Activated CD4-positive, alpha-beta T cell treated with anti-CD3 and anti-CD28 coated beads, Interleukin-2, amount 10 ng/mL, durations not matched to agents 7 days and 5 days (primary cell): ENCODE results near the gene NR4A1. TPM values are rescaled to one million over a fixed set of nuclear protein-coding genes. Genes with fewer than 3 reads are reported as not detected.
A peak's percentile ranks its signal among the peaks of the same experiment; 100 is the strongest.

ENCODE experiments used
- CTCF ChIA-PET: fragments of 350-600 bp; sonication (Branson Sonifier 250); formaldehyde crosslinking; loops from one replicate; lab custom pipeline; 2021; ENCODE audit warnings: antibody characterized with exemption; lab: Charles Lee
- POLR2A ChIA-PET: fragments of 350-600 bp; sonication (Branson Sonifier 250); formaldehyde crosslinking; loops from one replicate; lab custom pipeline; 2021; ENCODE audit warnings: antibody characterized with exemption; lab: Charles Lee
- DNase-seq: peaks from one replicate; pipeline ENCODE4 v3.0.0-alpha.2; 2020
- H3K27ac Mint-ChIP-seq: one replicate; pipeline ENCODE4 v1.8.0; 2021; ENCODE audit warnings: mild to moderate bottlenecking, moderate library complexity, mixed read lengths
- H3K27me3 Mint-ChIP-seq: one replicate; pipeline ENCODE4 v1.8.0; 2021; ENCODE audit warnings: mixed read lengths
- H3K36me3 Mint-ChIP-seq: one replicate; pipeline ENCODE4 v1.8.0; 2021; ENCODE audit warnings: low read depth, mixed read lengths
- H3K4me1 Mint-ChIP-seq: one replicate; pipeline ENCODE4 v1.8.0; 2021; ENCODE audit warnings: mixed read lengths
- H3K4me3 Mint-ChIP-seq: one replicate; pipeline ENCODE4 v1.8.0; 2021; ENCODE audit warnings: mild to moderate bottlenecking, moderate library complexity, mixed read lengths
- H3K9me3 Mint-ChIP-seq: one replicate; pipeline ENCODE4 v1.8.0; 2021; ENCODE audit warnings: mixed read lengths
- total RNA-seq, 2 experiments: library from RNA; stranded (reverse); gene quantifications; one replicate each; pipeline ENCODE4 v1.2.3, GENCODE V29; 2021

Gene NR4A1
- total RNA-seq, 2 experiments from 2014 or later, result 2.1 to 2.7 TPM

- Mint-ChIP-seq H3K9me3 (no peaks in the 10 kb centered on the region), H3K36me3 (no peaks in the 10 kb centered on the region), H3K4me1 (peaks cover 46% of the 10 kb centered on the region), H3K4me3 (peak overlapping the region; percentile 84), H3K27me3 (no peaks in the 10 kb centered on the region), H3K27ac (peak overlapping the region; percentile 99)
- DNase-seq, result peak; percentile 93
- CTCF ChIA-PET, result interaction anchor here (0.7 to 12.4 kb wide), 22 partner anchors 9 to 272 kb away, joined by 3 to 225 read pairs (median 5); partner anchors contain the start of genes ATG101 and TAMALIN
- POLR2A ChIA-PET, result interaction anchor here (0.7 kb wide), 1 partner anchor 15 kb away, joined by 3 read pairs; no protein-coding TSS in a partner anchor
Observed at GRCh38 chr12:52023182-52023975, 27.9 kb upstream of the NR4A1 start.

- Mint-ChIP-seq H3K9me3 (no peaks in the 10 kb centered on the region), H3K27me3 (no peaks in the 10 kb centered on the region), H3K4me1 (peaks cover 46% of the 10 kb centered on the region), H3K27ac (peak overlapping the region; percentile 99), H3K36me3 (no peaks in the 10 kb centered on the region), H3K4me3 (peak overlapping the region; percentile 84)
- POLR2A ChIA-PET, result no interaction called here
- CTCF ChIA-PET, result interaction anchor here (0.6 to 12.4 kb wide), 34 partner anchors 8 to 1332 kb away, joined by 3 to 225 read pairs (median 7); partner anchors contain the start of genes ANKRD33, ATG101 and TAMALIN
- no peak for DNase-seq
Observed at GRCh38 chr12:52023976-52024688, 27.1 kb upstream of the NR4A1 start.

GRCh38 chr12:52024845-52025230, 26.4 kb upstream of the NR4A1 start:
- Mint-ChIP-seq H3K36me3 (no peaks in the 10 kb centered on the region), H3K27ac (peak overlapping the region; percentile 99), H3K4me1 (peaks cover 46% of the 10 kb centered on the region), H3K9me3 (no peaks in the 10 kb centered on the region), H3K27me3 (no peaks in the 10 kb centered on the region), H3K4me3 (peak overlapping the region; percentile 84)
- ChIA-PET CTCF (interaction anchor here (0.6 to 12.4 kb wide), 50 partner anchors 8 to 1331 kb away, joined by 3 to 225 read pairs (median 6); partner anchors contain the start of genes ANKRD33, ATG101, NR4A1 and SMIM41), POLR2A (no interaction called here)
- peak; percentile 81 for DNase-seq

DNA sequence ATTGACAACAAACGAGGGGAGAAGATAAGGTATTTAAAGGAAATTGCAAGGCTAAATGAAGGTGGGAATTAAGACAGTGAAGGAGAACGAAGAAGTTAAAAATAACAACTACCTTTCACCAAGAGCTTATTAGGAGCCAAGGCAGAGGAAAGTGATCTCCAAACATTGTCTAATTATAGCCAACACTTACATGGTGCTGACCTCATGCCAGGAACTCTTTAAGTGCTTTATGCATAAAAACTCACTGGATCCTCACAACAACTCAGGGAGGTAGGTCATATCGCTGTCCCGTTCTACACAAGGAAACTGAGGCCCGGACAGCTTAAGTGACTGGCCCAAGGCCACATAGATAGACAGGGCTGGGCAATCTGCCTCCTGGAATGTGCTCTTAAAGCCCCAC, 25.0 kb upstream of the NR4A1 start:
- CTCF ChIA-PET, result interaction anchor here (0.6 to 12.4 kb wide), 30 partner anchors 12 to 979 kb away, joined by 3 to 225 read pairs (median 11); partner anchors contain the start of genes ATG101, NR4A1, SMIM41 and TAMALIN
- POLR2A ChIA-PET, result interaction anchor here (0.6 kb wide), 1 partner anchor 913 kb away, joined by 3 read pairs; no protein-coding TSS in a partner anchor
- Mint-ChIP-seq H3K9me3 (no peaks in the 10 kb centered on the region), H3K4me3 (no peak overlapping the region), H3K36me3 (no peaks in the 10 kb centered on the region), H3K27ac (peak overlapping the region; percentile 99), H3K4me1 (peaks cover 33% of the 10 kb centered on the region), H3K27me3 (no peaks in the 10 kb centered on the region)
- DNase-seq, result no peak

DNA sequence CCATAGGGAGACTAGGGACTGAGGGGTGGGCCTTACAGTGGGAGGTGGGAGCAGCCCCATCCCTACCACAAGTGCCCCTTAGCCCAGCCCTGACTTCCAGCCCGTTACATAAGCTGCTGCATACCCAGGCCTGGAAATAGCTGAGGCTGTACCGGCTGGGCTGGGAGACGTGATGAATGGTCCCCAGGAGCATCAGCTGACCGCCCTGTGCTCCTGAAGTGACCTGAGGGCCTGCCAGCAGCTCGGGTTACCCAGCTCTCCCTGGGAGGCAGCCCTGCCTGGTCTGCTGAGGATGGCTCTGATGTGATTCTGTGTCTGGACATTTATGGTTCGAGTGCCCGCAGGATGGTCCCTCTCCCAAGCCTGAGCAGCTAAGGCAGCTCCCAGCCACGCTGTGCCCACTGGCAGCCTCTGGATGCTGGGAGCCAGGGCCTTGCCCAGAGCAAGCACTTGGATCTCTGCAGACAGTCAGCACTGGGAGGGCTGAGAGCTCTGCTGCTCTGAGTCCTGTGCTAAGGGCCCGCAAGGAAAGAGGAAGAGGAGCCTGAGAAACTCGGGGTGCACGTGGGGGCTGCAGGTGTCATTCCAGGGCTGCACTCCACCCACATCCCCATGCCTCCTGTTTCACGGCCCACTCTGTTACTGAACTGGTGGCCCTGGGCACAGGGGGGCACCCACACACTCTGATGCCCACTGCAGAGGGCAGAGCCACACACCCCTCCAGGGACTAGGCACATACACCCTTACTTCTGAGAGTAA, 24.0 kb upstream of the NR4A1 start:
- POLR2A ChIA-PET, result no interaction called here
- no peak for DNase-seq
- Mint-ChIP-seq H3K4me1 (peaks cover 35% of the 10 kb centered on the region), H3K9me3 (no peaks in the 10 kb centered on the region), H3K4me3 (no peak overlapping the region), H3K27ac (no peak overlapping the region), H3K36me3 (no peaks in the 10 kb centered on the region), H3K27me3 (no peaks in the 10 kb centered on the region)
- CTCF ChIA-PET, result interaction anchor here (0.7 to 12.4 kb wide), 10 partner anchors 14 to 101 kb away, joined by 3 to 225 read pairs (median 18); partner anchors contain the start of genes ATG101, NR4A1 and SMIM41

DNA sequence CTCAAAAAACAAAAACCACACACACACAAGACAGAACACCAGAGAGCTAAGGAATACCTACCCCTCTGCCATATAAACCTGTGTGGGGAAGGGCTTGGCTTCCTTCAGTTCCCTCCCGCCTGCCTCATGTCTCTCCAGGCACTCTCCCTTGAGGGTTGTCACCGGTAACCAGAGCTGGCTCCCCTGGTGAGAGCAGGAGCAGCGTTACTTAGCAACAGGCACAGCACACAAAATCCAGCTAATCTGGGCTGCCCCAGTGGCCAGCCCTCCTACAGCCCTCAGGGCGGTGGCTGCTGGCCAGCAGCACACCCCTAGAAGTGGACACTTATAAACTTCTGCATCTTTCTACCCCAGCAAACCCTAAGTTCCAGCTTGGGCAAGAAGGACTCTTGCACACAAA, 21.6 kb upstream of the NR4A1 start:
- H3K9me3 Mint-ChIP-seq, result no peaks in the 10 kb centered on the region
- peaks cover 38% of the 10 kb centered on the region for H3K4me1 Mint-ChIP-seq
- CTCF ChIA-PET, result interaction anchor here (0.6 to 12.4 kb wide), 7 partner anchors 10 to 907 kb away, joined by 3 to 225 read pairs (median 5); partner anchors contain the start of genes ATG101 and NR4A1
- H3K4me3 Mint-ChIP-seq, result no peak overlapping the region
- H3K36me3 Mint-ChIP-seq, result no peaks in the 10 kb centered on the region
- H3K27ac Mint-ChIP-seq, result no peak overlapping the region
- no peak for DNase-seq
- POLR2A ChIA-PET, result no interaction called here
- H3K27me3 Mint-ChIP-seq, result peaks cover 13% of the 10 kb centered on the region

GRCh38 chr12:52032446-52032803, 18.8 kb upstream of the NR4A1 start:
- Mint-ChIP-seq H3K27ac (no peak overlapping the region), H3K27me3 (peaks cover 29% of the 10 kb centered on the region), H3K9me3 (no peaks in the 10 kb centered on the region), H3K4me3 (peak overlapping the region; percentile 48), H3K4me1 (peaks cover 32% of the 10 kb centered on the region), H3K36me3 (no peaks in the 10 kb centered on the region)
- POLR2A ChIA-PET, result interaction anchor here (0.7 kb wide), 1 partner anchor 20 kb away, joined by 3 read pairs; no protein-coding TSS in a partner anchor
- CTCF ChIA-PET, result interaction anchor here (0.6 to 12.4 kb wide), 13 partner anchors 8 to 293 kb away, joined by 3 to 206 read pairs (median 4); partner anchors contain the start of genes ATG101 and NR4A1
- DNase-seq, result no peak

- ChIA-PET CTCF (interaction anchor here (0.6 to 12.4 kb wide), 12 partner anchors 7 to 292 kb away, joined by 3 to 206 read pairs (median 4); partner anchors contain the start of genes ATG101 and NR4A1), POLR2A (interaction anchor here (0.7 kb wide), 1 partner anchor 21 kb away, joined by 3 read pairs; no protein-coding TSS in a partner anchor)
- H3K27ac Mint-ChIP-seq, result peak overlapping the region; percentile 73
- peak; percentile 93 for DNase-seq
- peaks cover 32% of the 10 kb centered on the region for H3K4me1 Mint-ChIP-seq
- peak overlapping the region; percentile 58 for H3K4me3 Mint-ChIP-seq
- H3K36me3 Mint-ChIP-seq, result no peaks in the 10 kb centered on the region
- H3K9me3 Mint-ChIP-seq, result no peaks in the 10 kb centered on the region
- peaks cover 29% of the 10 kb centered on the region for H3K27me3 Mint-ChIP-seq
Observed at GRCh38 chr12:52032804-52033445, 18.3 kb upstream of the NR4A1 start.

DNA sequence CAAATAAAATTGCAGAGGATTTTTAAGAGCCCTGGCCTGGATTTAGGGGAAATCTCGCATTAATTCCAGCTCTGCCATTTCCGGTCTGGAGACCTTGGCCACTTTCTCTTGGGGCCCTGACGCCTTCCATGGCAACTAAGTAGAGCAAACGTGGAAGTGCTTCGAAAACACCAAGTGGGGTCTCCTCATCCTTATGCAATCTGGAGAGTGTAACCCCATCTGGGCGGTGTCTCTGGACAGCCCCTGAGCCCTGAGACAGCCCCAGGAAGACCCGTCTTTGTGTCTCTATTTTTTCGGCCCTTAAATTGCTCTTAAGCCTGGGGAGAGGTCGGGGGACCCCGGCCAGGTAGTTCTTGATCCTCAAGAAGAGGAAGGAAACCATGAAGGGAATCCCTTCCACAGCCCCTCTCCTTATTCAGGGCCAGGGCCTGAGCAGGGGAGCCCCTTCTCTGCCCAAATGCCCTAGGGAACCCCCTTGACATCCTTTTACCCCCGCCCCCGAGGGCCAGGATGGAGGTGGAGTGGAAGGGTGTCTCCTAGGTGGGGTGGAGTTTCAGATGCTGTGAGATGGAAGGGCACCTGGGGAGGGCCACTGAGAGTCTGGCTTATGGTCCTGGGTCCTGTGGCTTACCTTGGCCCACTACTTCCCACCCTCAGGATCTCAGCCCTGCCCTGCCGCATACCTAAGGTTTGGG, 17.6 kb upstream of the NR4A1 start:
- Mint-ChIP-seq H3K27me3 (peaks cover 29% of the 10 kb centered on the region), H3K4me3 (peak overlapping the region; percentile 58), H3K9me3 (no peaks in the 10 kb centered on the region), H3K36me3 (no peaks in the 10 kb centered on the region), H3K27ac (peak overlapping the region; percentile 73), H3K4me1 (peaks cover 36% of the 10 kb centered on the region)
- no peak for DNase-seq
- ChIA-PET POLR2A (no interaction called here), CTCF (interaction anchor here (1.3 to 15.8 kb wide), 6 partner anchors 8 to 40 kb away, joined by 4 to 225 read pairs (median 18); partner anchors contain the start of gene ATG101)

DNA sequence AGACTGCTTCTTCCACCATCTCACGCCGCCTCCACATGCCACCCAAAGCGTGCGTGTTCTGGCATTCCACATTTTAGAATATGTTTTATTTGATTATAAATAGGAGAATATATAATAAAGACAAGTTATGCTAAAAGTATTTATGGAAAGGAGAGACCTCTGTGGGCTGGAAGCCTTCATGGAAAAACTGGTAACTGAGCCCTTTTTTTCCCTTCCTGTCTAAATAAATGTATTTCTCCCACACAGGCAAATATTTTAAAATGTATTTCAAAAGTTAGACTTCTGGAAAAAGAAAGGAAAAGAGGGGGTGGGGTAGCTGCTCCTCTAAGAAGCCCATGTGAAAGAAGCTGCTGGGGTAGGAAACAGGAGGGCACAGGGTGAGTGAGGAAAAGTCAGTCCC, 16.1 kb upstream of the NR4A1 start:
- Mint-ChIP-seq H3K4me3 (no peak overlapping the region), H3K4me1 (peaks cover 38% of the 10 kb centered on the region)

GRCh38 chr12:52035926-52036325, 15.3 kb upstream of the NR4A1 start:
- no peak overlapping the region for H3K27ac Mint-ChIP-seq
- ChIA-PET POLR2A (no interaction called here), CTCF (interaction anchor here (1.2 to 15.8 kb wide), 4 partner anchors 10 to 36 kb away, joined by 3 to 225 read pairs (median 8); partner anchors contain the start of gene ATG101)
- no peaks in the 10 kb centered on the region for H3K9me3 Mint-ChIP-seq
- H3K4me1 Mint-ChIP-seq, result peaks cover 38% of the 10 kb centered on the region
- no peaks in the 10 kb centered on the region for H3K36me3 Mint-ChIP-seq
- peaks cover 29% of the 10 kb centered on the region for H3K27me3 Mint-ChIP-seq
- DNase-seq, result no peak
- peak overlapping the region; percentile 46 for H3K4me3 Mint-ChIP-seq

More for the DNA sequence above, 16.1 kb upstream of the NR4A1 start:
- Mint-ChIP-seq H3K9me3 (no peaks in the 10 kb centered on the region), H3K27me3 (peaks cover 29% of the 10 kb centered on the region), H3K36me3 (no peaks in the 10 kb centered on the region), H3K27ac (no peak overlapping the region)
- no peak for DNase-seq
- ChIA-PET CTCF (interaction anchor here (1.2 to 15.8 kb wide), 3 partner anchors 9 to 36 kb away, joined by 3 to 225 read pairs (median 12); partner anchors contain the start of gene ATG101), POLR2A (no interaction called here)
